GM21737 (cell line): ENCODE data around the gene WRNIP1.

ENCODE experiments used
- ATAC-seq: cut with Tn5 transposase; IDR thresholded peaks from one replicate; pipeline ENCODE4 v1.9.1; 2021; ENCODE audit warnings: mild to moderate bottlenecking, moderate library complexity; ENCODE audit not compliant: unreplicated experiment

Gene WRNIP1

GRCh38 chr6:2740581-2740980 is 24.6 kb upstream of the WRNIP1 start:
- no peak for ATAC-seq

GRCh38 chr6:2741756-2742155 is 23.4 kb upstream of the WRNIP1 start:
- no peak for ATAC-seq

- no peak for ATAC-seq
Measured at GRCh38 chr6:2743280-2744208, 21.6 kb upstream of the WRNIP1 start.

GRCh38 chr6:2744209-2744771 is 20.9 kb upstream of the WRNIP1 start:
- ATAC-seq: no peak

- ATAC-seq: no peak
Measured at GRCh38 chr6:2744778-2745177, 20.4 kb upstream of the WRNIP1 start.

GRCh38 chr6:2745246-2745645 is 19.9 kb upstream of the WRNIP1 start:
- ATAC-seq: no peak

GRCh38 chr6:2746557-2747061 is 18.6 kb upstream of the WRNIP1 start:
- no peak for ATAC-seq

- no peak for ATAC-seq
Measured at GRCh38 chr6:2748183-2748582, 17.0 kb upstream of the WRNIP1 start.

GRCh38 chr6:2749969-2750600 is 15.1 kb upstream of the WRNIP1 start:
- no peak for ATAC-seq

GRCh38 chr6:2750832-2751231 is 14.4 kb upstream of the WRNIP1 start, which contains the start of gene MYLK4:
Gene MYLK4, minus strand, starts transcription at chr6:2750922. Its CDS starts 1,628 bp downstream, at chr6:2749294.
- no peak for ATAC-seq

- no peak for ATAC-seq
Measured at GRCh38 chr6:2751871-2752270, 13.3 kb upstream of the WRNIP1 start.

GRCh38 chr6:2752477-2753109 is 12.6 kb upstream of the WRNIP1 start:
- ATAC-seq: no peak

GRCh38 chr6:2753110-2753489 is 12.1 kb upstream of the WRNIP1 start:
- ATAC-seq: no peak

GRCh38 chr6:2753743-2754142 is 11.4 kb upstream of the WRNIP1 start:
- ATAC-seq: no peak

GRCh38 chr6:2754393-2754792 is 10.8 kb upstream of the WRNIP1 start:
- ATAC-seq: no peak

GRCh38 chr6:2754911-2755310 is 10.3 kb upstream of the WRNIP1 start:
- ATAC-seq: no peak

GRCh38 chr6:2755456-2755855 is 9.7 kb upstream of the WRNIP1 start:
- ATAC-seq: no peak

- ATAC-seq: no peak
Measured at GRCh38 chr6:2756241-2756640, 9.0 kb upstream of the WRNIP1 start.

- ATAC-seq: no peak
Measured at GRCh38 chr6:2756687-2757224, 8.4 kb upstream of the WRNIP1 start.

- no peak for ATAC-seq
Measured at GRCh38 chr6:2758980-2759379, 6.2 kb upstream of the WRNIP1 start.
